HepG2 (cell line): ENCODE measurements around the gene NCKIPSD. TPM values are rescaled to one million over a fixed set of nuclear protein-coding genes. Genes with fewer than 3 reads are reported as not detected.

Source experiments
- ARNT2 ChIP-seq: sonication (generic); formaldehyde crosslinking; IDR thresholded peaks from 2 replicates; pipeline ENCODE4 v1.8.0; 2022; ENCODE audit warnings: mild to moderate bottlenecking, low read depth, missing genetic modification reagents, moderate library complexity
- ELF4 ChIP-seq: sonication (generic); formaldehyde crosslinking; IDR thresholded peaks from 2 replicates; pipeline ENCODE4 v1.5.0; 2020; ENCODE audit warnings: missing genetic modification reagents, mild to moderate bottlenecking, moderate library complexity, borderline replicate concordance
- EP300 ChIP-seq, 3 experiments: sonication (generic) in 1 of 3; formaldehyde crosslinking in 1 of 3; IDR thresholded peaks; 2 replicates each; pipeline versions ENCODE4 v1.5.1 to v1.6.1; 2011 to 2020; ENCODE audit warnings: low read depth in 2 of 3, low read length in 2 of 3, borderline replicate concordance in 1 of 3, improper control_type of control experiment in 1 of 3, mild to moderate bottlenecking in 1 of 3, missing genetic modification reagents in 1 of 3, moderate library complexity in 1 of 3
- FOXK1 ChIP-seq: sonication (generic); formaldehyde crosslinking; IDR thresholded peaks from 2 replicates; pipeline ENCODE4 v1.4.0; 2020; ENCODE audit warnings: low read depth, missing genetic modification reagents, borderline replicate concordance
- POLR2G ChIP-seq: fragments of 200-400 bp; formaldehyde crosslinking; IDR thresholded peaks from 2 replicates; pipeline ENCODE4 v1.6.1; 2018; ENCODE audit warnings: mild to moderate bottlenecking, low read depth, low read length, moderate library complexity
- RFXANK ChIP-seq: IDR thresholded peaks from 2 replicates; pipeline ENCODE4 v1.6.1; 2016
- YY1 ChIP-seq: IDR thresholded peaks from 2 replicates; pipeline ENCODE4 v1.6.1; 2011; ENCODE audit warnings: low read length, low read depth, moderate library complexity, mild to moderate bottlenecking; ENCODE audit not compliant: insufficient read depth, insufficient replicate concordance
- ZNF124 ChIP-seq: sonication (generic); formaldehyde crosslinking; IDR thresholded peaks from 2 replicates; pipeline ENCODE4 v1.4.0; 2020; ENCODE audit warnings: missing genetic modification reagents
- ZNF251 ChIP-seq: sonication (generic); formaldehyde crosslinking; IDR thresholded peaks from 2 replicates; pipeline ENCODE4 v1.9.0; 2021; ENCODE audit warnings: mild to moderate bottlenecking, missing genetic modification reagents
- ZNF331 ChIP-seq: sonication (generic); formaldehyde crosslinking; IDR thresholded peaks from 2 replicates; pipeline ENCODE4 v1.4.0; 2020; ENCODE audit warnings: missing genetic modification reagents
- ZNF354B ChIP-seq: sonication (generic); formaldehyde crosslinking; IDR thresholded peaks from 2 replicates; pipeline ENCODE4 v1.8.0; 2022; ENCODE audit warnings: mild to moderate bottlenecking, missing genetic modification reagents
- ZSCAN25 ChIP-seq: sonication (generic); formaldehyde crosslinking; IDR thresholded peaks from 2 replicates; pipeline ENCODE4 v1.8.0; 2022; ENCODE audit warnings: mild to moderate bottlenecking, missing genetic modification reagents
- polyA plus RNA-seq, 8 experiments: library from polyadenylated mRNA; depleted of rRNA in 3 of 8; stranded (reverse) in 7 of 8; unstranded in 1 of 8; fragments of >200 nt; fragmentation: Illumina TruSeq in 4 of 8; extraction: Trizol in 4 of 8; gene quantifications; 2 replicates each; pipeline versions ENCODE4 v1.2.1 to v1.2.3, GENCODE V29; 2011 to 2016; ENCODE audit warnings: low read depth in 4 of 8, missing spikeins in 1 of 8, mixed read lengths in 1 of 8; ENCODE audit not compliant: insufficient read depth in 1 of 8
- total RNA-seq, 5 experiments: library from RNA; depleted of rRNA; stranded (reverse); fragments of >200 nt; fragmentation: Illumina TruSeq; extraction: Trizol; gene quantifications; 2 replicates each; pipeline ENCODE4 v1.2.3, GENCODE V29; 2016; ENCODE audit warnings: low read depth in 1 of 5
- TF ChIP-seq, protein P1 (sequence below): sonication (generic); formaldehyde crosslinking; IDR thresholded peaks from 2 replicates; pipeline ENCODE4 v1.5.1; 2020; ENCODE audit warnings: mild to moderate bottlenecking, moderate library complexity, missing genetic modification reagents
- TF ChIP-seq, protein P2 (sequence below): sonication (generic); formaldehyde crosslinking; IDR thresholded peaks from 2 replicates; pipeline ENCODE4 v1.5.1; 2020; ENCODE audit warnings: missing genetic modification reagents, mild to moderate bottlenecking, borderline replicate concordance
- TF ChIP-seq, protein P3 (sequence below): IDR thresholded peaks from 2 replicates; pipeline ENCODE4 v1.6.1; 2018; ENCODE audit warnings: missing genetic modification reagents, mild to moderate bottlenecking, missing compliant biosample characterization
- TF ChIP-seq, protein P4 (sequence below): sonication (generic); formaldehyde crosslinking; IDR thresholded peaks from 2 replicates; pipeline ENCODE4 v1.4.0; 2020; ENCODE audit warnings: missing genetic modification reagents

NCKIPSD gene
- total and polyA plus RNA-seq, 2 of the 13 experiments (the other 11 are each of a cell fraction or from before 2014, with no cell fraction given): 13.5 to 35.2 TPM

DNA sequence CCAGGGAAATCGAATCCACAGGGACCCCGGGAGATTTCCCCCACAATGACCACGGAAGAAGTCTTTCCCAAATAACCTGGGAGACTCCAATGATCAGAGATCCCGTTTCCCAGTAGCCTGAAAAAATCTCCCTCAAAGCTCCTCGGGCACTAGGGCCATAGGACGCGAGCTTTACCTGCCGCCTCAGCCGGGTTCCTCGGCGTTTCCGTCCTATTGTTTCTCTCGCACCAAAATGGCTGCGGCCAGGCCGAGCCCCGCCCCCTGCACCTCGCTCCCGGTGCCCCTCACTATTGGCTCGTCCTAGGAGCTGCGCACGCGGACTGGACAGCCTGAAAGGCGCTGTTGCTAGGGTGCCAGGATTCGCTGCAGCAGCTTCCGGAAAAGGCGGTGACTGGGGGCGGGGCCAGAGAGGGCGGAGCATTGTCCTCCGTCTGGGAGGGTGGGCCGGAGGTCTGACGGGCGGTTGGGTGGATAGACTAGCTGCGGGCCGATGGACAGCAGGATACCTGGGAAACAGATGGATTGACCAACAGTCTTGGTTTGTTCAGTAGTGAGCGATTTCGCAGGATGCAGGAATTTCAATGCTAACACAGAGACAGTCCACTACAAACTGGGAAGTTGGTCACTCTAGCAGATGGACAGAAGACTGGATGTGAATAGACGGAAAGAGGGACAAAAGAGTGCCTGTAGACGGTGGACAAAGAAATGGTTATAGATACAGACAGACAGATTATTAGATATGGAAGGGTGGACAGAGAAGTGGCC is 31.4 kb upstream of the NCKIPSD start, which contains the start of gene IP6K2 (continued):
- TF ChIP-seq ARNT2 (CRISPR knock-in tag) (peak; percentile 72), ELF4 (peak; percentile 72), ZNF331 (CRISPR knock-in tag) (0 out of 2 replicates have a peak, but pooled peaks have one; percentile 10), ZNF124 (CRISPR knock-in tag) (no peak), FOXK1 (CRISPR knock-in tag) (peak; percentile 62; the same call in 1 of the 2 replicates), ZNF354B (CRISPR knock-in tag) (no peak), ZNF251 (no peak), YY1 (peak; percentile 98), RFXANK (peak; percentile 98), EP300 (IDR thresholded peaks at IDR 0.05; ENCODE audit: low read depth in 2 of 2, low read length in 2 of 2) (peak in 1 of 2 experiments; percentile 86; a peak in 2 of 4 replicates), EP300 (CRISPR knock-in tag; IDR thresholded peaks at IDR 0.05; ENCODE audit: borderline replicate concordance) (no peak), ZSCAN25 (CRISPR knock-in tag) (peak; percentile 23; the same call in 1 of the 2 replicates), POLR2G (peak; percentile 97)
- TF ChIP-seq, protein P1, sequence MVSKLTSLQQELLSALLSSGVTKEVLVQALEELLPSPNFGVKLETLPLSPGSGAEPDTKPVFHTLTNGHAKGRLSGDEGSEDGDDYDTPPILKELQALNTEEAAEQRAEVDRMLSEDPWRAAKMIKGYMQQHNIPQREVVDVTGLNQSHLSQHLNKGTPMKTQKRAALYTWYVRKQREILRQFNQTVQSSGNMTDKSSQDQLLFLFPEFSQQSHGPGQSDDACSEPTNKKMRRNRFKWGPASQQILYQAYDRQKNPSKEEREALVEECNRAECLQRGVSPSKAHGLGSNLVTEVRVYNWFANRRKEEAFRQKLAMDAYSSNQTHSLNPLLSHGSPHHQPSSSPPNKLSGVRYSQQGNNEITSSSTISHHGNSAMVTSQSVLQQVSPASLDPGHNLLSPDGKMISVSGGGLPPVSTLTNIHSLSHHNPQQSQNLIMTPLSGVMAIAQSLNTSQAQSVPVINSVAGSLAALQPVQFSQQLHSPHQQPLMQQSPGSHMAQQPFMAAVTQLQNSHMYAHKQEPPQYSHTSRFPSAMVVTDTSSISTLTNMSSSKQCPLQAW: peak; percentile 81
- TF ChIP-seq, protein P2, sequence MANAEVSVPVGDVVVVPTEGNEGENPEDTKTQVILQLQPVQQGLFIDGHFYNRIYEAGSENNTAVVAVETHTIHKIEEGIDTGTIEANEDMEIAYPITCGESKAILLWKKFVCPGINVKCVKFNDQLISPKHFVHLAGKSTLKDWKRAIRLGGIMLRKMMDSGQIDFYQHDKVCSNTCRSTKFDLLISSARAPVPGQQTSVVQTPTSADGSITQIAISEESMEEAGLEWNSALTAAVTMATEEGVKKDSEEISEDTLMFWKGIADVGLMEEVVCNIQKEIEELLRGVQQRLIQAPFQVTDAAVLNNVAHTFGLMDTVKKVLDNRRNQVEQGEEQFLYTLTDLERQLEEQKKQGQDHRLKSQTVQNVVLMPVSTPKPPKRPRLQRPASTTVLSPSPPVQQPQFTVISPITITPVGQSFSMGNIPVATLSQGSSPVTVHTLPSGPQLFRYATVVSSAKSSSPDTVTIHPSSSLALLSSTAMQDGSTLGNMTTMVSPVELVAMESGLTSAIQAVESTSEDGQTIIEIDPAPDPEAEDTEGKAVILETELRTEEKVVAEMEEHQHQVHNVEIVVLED: peak; percentile 55; the same call in 1 of the 2 replicates
- TF ChIP-seq, protein P3, sequence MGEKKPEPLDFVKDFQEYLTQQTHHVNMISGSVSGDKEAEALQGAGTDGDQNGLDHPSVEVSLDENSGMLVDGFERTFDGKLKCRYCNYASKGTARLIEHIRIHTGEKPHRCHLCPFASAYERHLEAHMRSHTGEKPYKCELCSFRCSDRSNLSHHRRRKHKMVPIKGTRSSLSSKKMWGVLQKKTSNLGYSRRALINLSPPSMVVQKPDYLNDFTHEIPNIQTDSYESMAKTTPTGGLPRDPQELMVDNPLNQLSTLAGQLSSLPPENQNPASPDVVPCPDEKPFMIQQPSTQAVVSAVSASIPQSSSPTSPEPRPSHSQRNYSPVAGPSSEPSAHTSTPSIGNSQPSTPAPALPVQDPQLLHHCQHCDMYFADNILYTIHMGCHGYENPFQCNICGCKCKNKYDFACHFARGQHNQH (CRISPR knock-in tag): peak; percentile 61
- TF ChIP-seq, protein P4, sequence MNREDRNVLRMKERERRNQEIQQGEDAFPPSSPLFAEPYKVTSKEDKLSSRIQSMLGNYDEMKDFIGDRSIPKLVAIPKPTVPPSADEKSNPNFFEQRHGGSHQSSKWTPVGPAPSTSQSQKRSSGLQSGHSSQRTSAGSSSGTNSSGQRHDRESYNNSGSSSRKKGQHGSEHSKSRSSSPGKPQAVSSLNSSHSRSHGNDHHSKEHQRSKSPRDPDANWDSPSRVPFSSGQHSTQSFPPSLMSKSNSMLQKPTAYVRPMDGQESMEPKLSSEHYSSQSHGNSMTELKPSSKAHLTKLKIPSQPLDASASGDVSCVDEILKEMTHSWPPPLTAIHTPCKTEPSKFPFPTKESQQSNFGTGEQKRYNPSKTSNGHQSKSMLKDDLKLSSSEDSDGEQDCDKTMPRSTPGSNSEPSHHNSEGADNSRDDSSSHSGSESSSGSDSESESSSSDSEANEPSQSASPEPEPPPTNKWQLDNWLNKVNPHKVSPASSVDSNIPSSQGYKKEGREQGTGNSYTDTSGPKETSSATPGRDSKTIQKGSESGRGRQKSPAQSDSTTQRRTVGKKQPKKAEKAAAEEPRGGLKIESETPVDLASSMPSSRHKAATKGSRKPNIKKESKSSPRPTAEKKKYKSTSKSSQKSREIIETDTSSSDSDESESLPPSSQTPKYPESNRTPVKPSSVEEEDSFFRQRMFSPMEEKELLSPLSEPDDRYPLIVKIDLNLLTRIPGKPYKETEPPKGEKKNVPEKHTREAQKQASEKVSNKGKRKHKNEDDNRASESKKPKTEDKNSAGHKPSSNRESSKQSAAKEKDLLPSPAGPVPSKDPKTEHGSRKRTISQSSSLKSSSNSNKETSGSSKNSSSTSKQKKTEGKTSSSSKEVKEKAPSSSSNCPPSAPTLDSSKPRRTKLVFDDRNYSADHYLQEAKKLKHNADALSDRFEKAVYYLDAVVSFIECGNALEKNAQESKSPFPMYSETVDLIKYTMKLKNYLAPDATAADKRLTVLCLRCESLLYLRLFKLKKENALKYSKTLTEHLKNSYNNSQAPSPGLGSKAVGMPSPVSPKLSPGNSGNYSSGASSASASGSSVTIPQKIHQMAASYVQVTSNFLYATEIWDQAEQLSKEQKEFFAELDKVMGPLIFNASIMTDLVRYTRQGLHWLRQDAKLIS (CRISPR knock-in tag): no peak
